HuH-7.5 (cell line): ENCODE measurements around the gene SPATA25.

ENCODE experiments used
- DNase-seq: peaks from one replicate; pipeline ENCODE4 v3.0.0; 2011; ENCODE audit warnings: low spot score

SPATA25 gene

GRCh38 chr20:45863543-45864470, 23.6 kb downstream of the SPATA25 start:
- DNase-seq = no peak

DNA sequence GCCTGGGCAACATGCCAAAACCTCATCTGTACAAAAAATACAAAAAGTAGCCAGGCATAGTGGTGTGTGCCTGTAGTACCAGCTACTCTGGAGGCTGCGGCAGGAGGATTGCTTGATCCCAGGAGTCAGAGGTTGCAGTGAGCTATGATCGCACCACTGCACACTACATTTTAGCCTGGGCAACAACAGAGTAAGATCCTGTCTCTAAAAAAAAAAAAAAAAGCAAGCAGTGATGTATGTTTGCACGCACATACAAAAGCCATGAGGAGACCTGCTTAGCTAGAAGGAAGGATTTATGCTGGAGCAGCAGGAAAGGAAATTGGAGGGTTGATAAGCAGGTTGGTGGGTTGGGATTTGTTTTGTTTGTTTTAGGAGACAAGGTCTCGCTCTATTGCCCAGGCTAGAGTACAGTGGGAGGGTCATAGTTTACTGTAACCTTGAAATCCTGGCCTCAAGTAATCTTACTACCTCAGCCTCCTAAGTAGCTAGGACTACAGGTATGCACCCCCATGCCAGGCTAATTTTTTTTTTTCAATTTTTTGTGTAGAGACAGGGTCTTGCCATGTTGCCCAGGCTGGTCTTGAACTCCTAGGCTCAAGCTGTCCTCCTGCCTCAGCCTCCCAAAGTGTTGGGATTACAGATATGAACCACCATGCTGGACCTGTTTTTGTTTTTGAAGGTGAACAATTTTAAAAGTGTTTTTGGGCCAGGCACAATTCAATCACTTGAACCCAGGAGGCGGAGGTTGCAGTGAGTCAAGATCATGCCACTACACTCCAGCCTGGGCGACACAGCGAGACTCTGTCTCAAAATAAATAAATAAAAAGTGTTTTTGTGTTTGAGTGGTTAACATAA, 26.0 kb downstream of the SPATA25 start:
- DNase-seq = no peak

DNA sequence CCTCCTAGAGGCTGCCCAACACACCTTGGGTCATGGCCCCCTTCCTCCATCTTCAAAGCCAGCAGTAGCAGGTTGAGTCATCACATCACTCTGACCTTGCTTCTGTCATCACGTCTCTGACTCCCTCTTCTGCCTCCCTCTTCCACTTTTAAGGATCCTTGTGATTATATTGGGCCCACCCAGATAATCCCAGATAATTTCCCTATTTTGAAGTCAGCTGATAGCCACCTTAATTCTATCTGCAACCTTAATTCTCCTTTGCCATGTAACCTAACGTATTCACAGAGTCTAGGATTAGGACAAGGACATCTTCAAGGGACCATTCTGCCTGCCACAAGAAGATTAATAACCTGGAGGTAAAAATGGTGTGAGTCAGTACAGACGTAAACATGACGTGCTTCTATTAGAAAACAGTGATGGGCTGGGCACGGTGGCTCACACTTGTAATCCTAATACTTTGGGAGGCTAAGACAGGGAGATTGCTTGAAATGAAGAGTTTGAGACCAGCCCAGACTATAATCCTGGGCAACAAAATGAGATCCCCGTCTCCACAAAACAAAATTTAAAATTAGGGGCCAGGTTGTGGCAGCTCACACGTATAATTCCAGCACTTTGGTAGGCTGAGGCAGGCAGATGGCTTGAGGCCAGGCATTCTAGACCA, 26.7 kb downstream of the SPATA25 start:
- DNase-seq = no peak

- DNase-seq = no peak
Measured at GRCh38 chr20:45859916-45860315, 27.5 kb downstream of the SPATA25 start.

DNA sequence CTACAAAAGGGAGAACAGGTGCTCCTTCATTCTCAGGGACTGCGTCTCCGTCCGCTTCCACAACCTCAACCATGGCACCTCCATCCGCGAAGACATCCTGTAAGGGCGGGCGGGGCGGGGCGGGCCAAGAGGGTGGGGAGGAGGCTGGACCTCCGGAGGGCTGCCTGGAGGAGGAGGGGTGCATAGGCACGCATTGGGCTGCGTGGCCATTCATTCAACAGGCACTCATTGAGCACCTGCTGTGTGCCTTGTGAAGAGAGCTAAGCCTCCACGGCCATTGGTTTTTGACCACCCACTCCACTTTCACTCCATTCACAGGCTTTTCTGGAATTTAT, 29.6 kb downstream of the SPATA25 start:
- peak; percentile 55 for DNase-seq

GRCh38 chr20:45857114-45857881, 30.1 kb downstream of the SPATA25 start, which contains the start of the genes ACOT8 and ZSWIM3:
TSS of gene ACOT8 (minus strand) at chr20:45857392. CDS start at chr20:45857315, 77 bp downstream.
TSS of gene ZSWIM3 (plus strand) at chr20:45857614. CDS start at chr20:45857826, 212 bp downstream.
- DNase-seq = peak; percentile 99

DNA sequence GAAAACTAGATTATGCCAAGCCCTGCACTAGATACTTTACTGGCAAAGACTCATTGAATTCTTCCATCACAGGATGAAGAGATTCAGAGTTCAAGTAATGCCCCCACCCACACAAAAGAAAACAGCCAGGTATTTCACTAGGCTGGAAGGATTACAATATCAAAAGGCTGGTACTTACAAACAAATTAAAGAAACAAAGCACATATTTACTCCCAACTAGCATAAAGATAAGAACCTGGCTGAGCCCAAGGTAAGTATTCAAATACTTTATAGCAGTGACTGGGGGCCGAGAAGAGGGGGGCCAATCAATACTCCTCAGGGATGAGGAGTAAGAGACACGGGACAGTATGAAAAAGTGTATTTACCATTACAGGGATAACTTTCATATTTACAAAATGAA, 33.9 kb downstream of the SPATA25 start:
- DNase-seq = no peak

DNA sequence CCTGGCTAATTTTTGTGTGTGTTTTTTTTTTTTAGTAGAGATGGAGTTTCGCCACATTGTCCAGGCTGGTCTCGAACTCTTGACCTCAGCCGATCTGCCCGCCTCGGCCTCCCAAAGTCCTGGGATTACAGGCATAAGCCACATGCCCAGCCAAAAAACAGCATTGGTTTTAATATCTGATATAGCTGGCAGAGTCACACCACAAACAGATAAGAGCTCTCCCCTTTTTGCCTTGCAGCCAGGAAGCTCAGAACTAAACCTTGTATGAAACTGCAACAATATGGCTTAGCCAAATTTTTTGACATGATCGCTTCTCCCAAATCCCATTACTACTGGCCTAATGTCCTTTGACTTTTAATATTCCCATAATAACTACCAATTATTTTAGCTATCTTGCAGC, 35.1 kb downstream of the SPATA25 start:
- DNase-seq = no peak

DNA sequence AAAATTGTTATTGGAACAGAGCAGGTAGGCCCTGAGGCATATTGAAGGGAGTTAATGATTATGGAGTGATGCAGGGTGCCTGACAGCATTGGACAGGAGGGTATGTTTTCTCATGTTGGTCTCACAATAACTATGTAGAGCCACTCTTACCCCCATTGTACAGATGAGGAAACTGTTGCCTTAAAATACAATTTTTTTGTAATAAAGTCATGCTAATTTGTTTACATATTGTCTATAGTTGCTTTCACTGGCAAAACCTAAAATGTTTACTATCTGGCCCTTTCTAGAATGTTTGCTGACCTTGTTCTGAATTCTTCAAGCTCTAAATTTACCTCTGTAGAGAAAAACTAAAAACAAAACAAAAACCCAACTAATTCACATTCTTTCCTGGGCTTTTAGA, 35.9 kb downstream of the SPATA25 start:
- DNase-seq = no peak

- no peak for DNase-seq
Measured at GRCh38 chr20:45850926-45851325, 36.5 kb downstream of the SPATA25 start.

GRCh38 chr20:45850238-45850637, 37.2 kb downstream of the SPATA25 start:
- DNase-seq = no peak

GRCh38 chr20:45848969-45849582, 38.3 kb downstream of the SPATA25 start:
- no peak for DNase-seq

- no peak for DNase-seq
Measured at GRCh38 chr20:45848421-45848820, 39.0 kb downstream of the SPATA25 start.

DNA sequence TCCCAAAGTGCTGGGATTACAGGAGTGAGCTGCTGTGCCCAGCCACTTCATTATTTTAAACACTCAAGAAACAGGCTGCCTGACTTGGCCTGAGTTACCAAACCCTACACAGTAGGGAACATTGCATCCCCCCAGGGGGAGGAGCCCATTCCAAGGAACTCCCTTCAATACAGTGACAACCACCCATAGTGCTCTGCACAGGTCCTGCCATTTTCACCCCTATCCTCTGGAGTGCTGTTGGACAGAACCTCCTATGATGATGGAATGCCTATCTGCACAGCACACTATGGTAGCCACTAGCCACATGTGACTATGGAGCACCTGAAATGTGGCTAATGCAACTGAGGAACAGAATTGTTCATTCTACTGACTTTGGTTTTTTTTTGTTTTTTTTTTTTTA, 42.0 kb downstream of the SPATA25 start:
- no peak for DNase-seq

DNA sequence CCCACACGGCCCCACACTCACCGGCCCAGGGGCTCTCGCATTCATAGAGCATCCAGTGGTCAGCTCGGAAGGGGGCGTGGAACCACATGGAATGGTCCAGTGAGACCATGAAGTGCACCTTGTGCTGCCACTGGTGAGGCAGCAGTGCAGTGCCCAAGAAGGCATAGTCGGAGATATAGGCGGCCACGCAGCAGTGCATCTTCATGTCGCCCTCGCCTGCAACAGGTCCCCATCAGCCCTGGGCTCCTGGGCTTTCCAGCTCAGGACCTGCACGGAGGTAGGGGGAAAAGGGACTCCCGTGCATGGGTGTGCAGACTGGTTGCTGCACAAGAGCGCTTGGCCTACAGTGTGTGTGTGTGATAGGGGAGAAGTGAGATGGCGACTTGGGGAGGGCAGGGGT, 43.9 kb downstream of the SPATA25 start:
- no peak for DNase-seq

DNA sequence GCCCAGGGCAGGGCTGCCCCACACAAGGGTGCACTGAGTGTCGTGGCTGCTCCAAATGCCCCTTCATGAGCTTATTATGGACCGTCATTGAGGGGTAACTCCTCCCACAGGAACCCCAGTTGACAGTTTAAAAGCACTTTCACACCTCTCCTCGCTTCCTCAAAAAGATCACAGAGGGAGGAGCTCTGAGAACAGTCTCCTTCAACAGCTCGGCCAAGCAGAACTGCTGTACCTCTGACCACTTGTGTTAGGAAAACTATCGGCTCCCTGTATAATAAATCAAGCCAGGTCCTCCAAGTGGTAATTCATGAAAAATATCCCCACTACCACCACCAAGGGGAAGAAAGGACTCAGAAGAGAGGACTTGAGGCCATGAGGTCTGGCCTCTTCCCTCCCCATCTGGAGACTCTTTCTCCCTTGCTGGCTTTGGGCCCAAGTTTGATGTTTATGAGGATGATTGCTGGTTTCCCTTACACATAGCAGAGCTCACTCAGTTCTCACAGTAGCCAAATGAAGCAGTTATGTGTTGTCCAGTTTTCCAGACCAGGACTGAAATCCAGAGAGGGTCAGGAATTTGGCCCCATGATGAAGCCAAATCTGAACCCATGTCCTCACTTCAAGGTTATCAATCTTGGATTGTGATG, 45.1 kb downstream of the SPATA25 start:
- no peak for DNase-seq

- DNase-seq = no peak
Measured at GRCh38 chr20:45841407-45842129, 45.9 kb downstream of the SPATA25 start.

- no peak for DNase-seq
Measured at GRCh38 chr20:45840700-45841198, 46.7 kb downstream of the SPATA25 start.

DNA sequence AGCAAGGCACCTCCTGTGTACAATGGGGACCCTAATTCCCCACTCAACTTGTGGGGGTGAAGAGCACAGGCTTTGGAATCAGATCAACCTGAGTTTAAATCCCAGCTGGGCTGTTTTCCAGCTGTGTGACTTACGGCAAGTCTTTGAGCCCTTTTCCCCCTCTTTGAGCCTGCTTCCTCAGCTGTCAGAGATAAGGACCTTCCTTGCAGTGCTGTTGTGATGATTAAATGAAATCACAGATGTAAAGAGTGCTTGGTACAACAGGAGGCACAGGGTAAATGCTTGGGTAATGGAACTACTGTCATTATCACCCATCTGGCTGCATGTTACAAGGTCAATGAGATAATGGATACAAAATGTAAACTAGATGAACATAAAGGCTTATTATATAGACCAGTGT, 50.6 kb downstream of the SPATA25 start:
- no peak for DNase-seq
